ENCODE measurements around the gene USP40.

DNA sequence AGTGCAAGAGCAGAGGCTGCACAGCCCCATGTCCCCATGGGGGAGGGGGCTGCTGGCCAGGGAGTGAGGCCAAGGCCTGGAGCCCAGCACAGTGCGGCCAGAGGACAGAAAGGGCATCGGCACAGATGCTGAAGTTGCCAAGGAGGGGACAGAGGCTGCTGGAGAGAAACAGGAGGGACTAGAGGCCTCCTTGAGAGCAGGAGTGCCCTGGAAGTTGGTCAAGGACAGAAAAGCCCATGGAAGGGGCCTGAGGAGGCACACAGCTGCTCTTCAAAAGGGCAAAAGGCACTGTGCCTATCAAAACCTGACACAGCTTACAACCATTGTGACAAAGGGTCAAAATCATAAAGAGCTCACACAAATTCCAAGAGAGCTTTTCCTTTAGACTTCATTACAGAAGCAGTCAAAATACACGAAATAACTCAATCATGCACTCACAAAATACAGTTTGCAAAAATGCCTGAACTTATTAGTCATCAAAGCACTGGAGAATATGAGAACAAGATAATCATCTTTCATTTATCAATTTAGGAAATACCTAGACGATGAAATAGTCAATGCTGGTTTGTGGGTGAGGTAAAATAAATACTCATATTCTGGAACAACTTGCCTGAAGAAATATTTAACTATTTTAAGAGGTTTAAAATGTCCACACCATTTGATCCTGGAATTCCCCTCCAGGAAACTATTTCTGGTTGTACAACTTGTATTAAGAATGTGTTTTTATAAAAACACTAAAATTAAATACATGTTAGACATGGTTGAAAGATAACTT, 79.6 kb downstream of the USP40 start:
- TF ChIP-seq POLR2AphosphoS5 (IDR thresholded peaks at IDR 0.05; ENCODE audit: low read depth): no peak
- TF ChIP-seq EZH2 (IDR thresholded peaks at IDR 0.05; ENCODE audit: low read depth, unreplicated experiment): no peak
- TF ChIP-seq, protein P1, sequence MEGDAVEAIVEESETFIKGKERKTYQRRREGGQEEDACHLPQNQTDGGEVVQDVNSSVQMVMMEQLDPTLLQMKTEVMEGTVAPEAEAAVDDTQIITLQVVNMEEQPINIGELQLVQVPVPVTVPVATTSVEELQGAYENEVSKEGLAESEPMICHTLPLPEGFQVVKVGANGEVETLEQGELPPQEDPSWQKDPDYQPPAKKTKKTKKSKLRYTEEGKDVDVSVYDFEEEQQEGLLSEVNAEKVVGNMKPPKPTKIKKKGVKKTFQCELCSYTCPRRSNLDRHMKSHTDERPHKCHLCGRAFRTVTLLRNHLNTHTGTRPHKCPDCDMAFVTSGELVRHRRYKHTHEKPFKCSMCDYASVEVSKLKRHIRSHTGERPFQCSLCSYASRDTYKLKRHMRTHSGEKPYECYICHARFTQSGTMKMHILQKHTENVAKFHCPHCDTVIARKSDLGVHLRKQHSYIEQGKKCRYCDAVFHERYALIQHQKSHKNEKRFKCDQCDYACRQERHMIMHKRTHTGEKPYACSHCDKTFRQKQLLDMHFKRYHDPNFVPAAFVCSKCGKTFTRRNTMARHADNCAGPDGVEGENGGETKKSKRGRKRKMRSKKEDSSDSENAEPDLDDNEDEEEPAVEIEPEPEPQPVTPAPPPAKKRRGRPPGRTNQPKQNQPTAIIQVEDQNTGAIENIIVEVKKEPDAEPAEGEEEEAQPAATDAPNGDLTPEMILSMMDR (conservative IDR thresholded peaks at IDR 0.05; ENCODE audit: low read depth in 2 of 2): no peak
- TF ChIP-seq EZH2phosphoT487 (IDR thresholded peaks at IDR 0.05; ENCODE audit: unreplicated experiment): no peak
- TF ChIP-seq, protein P2, sequence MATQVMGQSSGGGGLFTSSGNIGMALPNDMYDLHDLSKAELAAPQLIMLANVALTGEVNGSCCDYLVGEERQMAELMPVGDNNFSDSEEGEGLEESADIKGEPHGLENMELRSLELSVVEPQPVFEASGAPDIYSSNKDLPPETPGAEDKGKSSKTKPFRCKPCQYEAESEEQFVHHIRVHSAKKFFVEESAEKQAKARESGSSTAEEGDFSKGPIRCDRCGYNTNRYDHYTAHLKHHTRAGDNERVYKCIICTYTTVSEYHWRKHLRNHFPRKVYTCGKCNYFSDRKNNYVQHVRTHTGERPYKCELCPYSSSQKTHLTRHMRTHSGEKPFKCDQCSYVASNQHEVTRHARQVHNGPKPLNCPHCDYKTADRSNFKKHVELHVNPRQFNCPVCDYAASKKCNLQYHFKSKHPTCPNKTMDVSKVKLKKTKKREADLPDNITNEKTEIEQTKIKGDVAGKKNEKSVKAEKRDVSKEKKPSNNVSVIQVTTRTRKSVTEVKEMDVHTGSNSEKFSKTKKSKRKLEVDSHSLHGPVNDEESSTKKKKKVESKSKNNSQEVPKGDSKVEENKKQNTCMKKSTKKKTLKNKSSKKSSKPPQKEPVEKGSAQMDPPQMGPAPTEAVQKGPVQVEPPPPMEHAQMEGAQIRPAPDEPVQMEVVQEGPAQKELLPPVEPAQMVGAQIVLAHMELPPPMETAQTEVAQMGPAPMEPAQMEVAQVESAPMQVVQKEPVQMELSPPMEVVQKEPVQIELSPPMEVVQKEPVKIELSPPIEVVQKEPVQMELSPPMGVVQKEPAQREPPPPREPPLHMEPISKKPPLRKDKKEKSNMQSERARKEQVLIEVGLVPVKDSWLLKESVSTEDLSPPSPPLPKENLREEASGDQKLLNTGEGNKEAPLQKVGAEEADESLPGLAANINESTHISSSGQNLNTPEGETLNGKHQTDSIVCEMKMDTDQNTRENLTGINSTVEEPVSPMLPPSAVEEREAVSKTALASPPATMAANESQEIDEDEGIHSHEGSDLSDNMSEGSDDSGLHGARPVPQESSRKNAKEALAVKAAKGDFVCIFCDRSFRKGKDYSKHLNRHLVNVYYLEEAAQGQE (IDR thresholded peaks at IDR 0.05; ENCODE audit: unreplicated experiment): no peak
- TF ChIP-seq JUNB (IDR thresholded peaks at IDR 0.05; ENCODE audit: unreplicated experiment): no peak
- TF ChIP-seq ZNF114 (CRISPR knock-in tag; IDR thresholded peaks at IDR 0.05): no peak
- TF ChIP-seq CREB1 (CRISPR knock-in tag; IDR thresholded peaks at IDR 0.05; ENCODE audit: low read depth): no peak
- TF ChIP-seq NANOG (IDR thresholded peaks at IDR 0.05; ENCODE audit: borderline replicate concordance): no peak
- TF ChIP-seq, protein P3, sequence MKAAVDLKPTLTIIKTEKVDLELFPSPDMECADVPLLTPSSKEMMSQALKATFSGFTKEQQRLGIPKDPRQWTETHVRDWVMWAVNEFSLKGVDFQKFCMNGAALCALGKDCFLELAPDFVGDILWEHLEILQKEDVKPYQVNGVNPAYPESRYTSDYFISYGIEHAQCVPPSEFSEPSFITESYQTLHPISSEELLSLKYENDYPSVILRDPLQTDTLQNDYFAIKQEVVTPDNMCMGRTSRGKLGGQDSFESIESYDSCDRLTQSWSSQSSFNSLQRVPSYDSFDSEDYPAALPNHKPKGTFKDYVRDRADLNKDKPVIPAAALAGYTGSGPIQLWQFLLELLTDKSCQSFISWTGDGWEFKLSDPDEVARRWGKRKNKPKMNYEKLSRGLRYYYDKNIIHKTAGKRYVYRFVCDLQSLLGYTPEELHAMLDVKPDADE (IDR thresholded peaks at IDR 0.05): no peak
- TF ChIP-seq STAT1 (IDR thresholded peaks at IDR 0.05; ENCODE audit: unreplicated experiment): no peak
- no peak for TF ChIP-seq ZNF331 (CRISPR knock-in tag; IDR thresholded peaks at IDR 0.05; ENCODE audit: low read depth)
- TF ChIP-seq, protein P4, sequence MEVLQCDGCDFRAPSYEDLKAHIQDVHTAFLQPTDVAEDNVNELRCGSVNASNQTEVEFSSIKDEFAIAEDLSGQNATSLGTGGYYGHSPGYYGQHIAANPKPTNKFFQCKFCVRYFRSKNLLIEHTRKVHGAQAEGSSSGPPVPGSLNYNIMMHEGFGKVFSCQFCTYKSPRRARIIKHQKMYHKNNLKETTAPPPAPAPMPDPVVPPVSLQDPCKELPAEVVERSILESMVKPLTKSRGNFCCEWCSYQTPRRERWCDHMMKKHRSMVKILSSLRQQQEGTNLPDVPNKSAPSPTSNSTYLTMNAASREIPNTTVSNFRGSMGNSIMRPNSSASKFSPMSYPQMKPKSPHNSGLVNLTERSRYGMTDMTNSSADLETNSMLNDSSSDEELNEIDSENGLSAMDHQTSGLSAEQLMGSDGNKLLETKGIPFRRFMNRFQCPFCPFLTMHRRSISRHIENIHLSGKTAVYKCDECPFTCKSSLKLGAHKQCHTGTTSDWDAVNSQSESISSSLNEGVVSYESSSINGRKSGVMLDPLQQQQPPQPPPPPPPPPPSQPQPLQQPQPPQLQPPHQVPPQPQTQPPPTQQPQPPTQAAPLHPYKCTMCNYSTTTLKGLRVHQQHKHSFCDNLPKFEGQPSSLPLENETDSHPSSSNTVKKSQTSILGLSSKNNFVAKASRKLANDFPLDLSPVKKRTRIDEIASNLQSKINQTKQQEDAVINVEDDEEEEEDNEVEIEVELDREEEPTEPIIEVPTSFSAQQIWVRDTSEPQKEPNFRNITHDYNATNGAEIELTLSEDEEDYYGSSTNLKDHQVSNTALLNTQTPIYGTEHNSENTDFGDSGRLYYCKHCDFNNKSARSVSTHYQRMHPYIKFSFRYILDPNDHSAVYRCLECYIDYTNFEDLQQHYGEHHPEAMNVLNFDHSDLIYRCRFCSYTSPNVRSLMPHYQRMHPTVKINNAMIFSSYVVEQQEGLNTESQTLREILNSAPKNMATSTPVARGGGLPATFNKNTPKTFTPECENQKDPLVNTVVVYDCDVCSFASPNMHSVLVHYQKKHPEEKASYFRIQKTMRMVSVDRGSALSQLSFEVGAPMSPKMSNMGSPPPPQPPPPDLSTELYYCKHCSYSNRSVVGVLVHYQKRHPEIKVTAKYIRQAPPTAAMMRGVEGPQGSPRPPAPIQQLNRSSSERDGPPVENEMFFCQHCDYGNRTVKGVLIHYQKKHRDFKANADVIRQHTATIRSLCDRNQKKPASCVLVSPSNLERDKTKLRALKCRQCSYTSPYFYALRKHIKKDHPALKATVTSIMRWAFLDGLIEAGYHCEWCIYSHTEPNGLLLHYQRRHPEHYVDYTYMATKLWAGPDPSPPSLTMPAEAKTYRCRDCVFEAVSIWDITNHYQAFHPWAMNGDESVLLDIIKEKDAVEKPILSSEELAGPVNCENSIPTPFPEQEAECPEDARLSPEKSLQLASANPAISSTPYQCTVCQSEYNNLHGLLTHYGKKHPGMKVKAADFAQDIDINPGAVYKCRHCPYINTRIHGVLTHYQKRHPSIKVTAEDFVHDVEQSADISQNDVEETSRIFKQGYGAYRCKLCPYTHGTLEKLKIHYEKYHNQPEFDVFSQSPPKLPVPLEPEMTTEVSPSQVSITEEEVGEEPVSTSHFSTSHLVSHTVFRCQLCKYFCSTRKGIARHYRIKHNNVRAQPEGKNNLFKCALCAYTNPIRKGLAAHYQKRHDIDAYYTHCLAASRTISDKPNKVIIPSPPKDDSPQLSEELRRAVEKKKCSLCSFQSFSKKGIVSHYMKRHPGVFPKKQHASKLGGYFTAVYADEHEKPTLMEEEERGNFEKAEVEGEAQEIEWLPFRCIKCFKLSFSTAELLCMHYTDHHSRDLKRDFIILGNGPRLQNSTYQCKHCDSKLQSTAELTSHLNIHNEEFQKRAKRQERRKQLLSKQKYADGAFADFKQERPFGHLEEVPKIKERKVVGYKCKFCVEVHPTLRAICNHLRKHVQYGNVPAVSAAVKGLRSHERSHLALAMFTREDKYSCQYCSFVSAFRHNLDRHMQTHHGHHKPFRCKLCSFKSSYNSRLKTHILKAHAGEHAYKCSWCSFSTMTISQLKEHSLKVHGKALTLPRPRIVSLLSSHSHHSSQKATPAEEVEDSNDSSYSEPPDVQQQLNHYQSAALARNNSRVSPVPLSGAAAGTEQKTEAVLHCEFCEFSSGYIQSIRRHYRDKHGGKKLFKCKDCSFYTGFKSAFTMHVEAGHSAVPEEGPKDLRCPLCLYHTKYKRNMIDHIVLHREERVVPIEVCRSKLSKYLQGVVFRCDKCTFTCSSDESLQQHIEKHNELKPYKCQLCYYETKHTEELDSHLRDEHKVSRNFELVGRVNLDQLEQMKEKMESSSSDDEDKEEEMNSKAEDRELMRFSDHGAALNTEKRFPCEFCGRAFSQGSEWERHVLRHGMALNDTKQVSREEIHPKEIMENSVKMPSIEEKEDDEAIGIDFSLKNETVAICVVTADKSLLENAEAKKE (CRISPR knock-in tag; IDR thresholded peaks at IDR 0.05): no peak

Data from GM23338 (cell line).